Mucosa of descending colon (tissue), 3 donors: ENCODE results near the gene ERP27. TPM values are rescaled to one million over a fixed set of nuclear protein-coding genes. Genes with fewer than 3 reads are reported as not detected.
A peak's percentile ranks its signal among the peaks of the same experiment; 100 is the strongest.

Experiments used
- ATAC-seq: fragments of 200-7000 bp; cut with Tn5 transposase; one replicate; pipeline ENCODE4 v1.9.1; 2020; ENCODE audit warnings: mild to moderate bottlenecking, moderate library complexity
- DNase-seq, 3 donors: peaks; one replicate each; pipeline ENCODE4 v3.0.0-alpha.2; 2020
- H3K36me3 ChIP-seq: fragments of 200-600 bp; one replicate; pipeline ENCODE4 v1.8.0; 2021; ENCODE audit warnings: low read depth, mild to moderate bottlenecking
- H3K4me1 ChIP-seq: fragments of 200-600 bp; one replicate; pipeline ENCODE4 v1.8.0; 2021; ENCODE audit warnings: low read depth, mild to moderate bottlenecking
- H3K4me3 ChIP-seq: fragments of 200-600 bp; one replicate; pipeline ENCODE4 v1.8.0; 2021; ENCODE audit warnings: mild to moderate bottlenecking
- H3K9me3 ChIP-seq: fragments of 200-600 bp; one replicate; pipeline ENCODE4 v1.8.0; 2021; ENCODE audit warnings: mild to moderate bottlenecking
- intact Hi-C, 2 donors: fragments of 100-400 bp; cut with DNase I in 1 of 2; cut with micrococcal nuclease in 1 of 2; formaldehyde crosslinking; loops; one replicate each; pipeline versions ENCODE4 v1.11.0 to v1.11.1; 2022; cut with DNase I, micrococcal nuclease
- total RNA-seq, 3 donors: library from RNA; stranded (reverse); fragmentation: NEBNext Ultra II Directional in 2 of 3; extraction: Animal tissue kit (Norgen Biotek cat#: 25700) in 2 of 3; gene quantifications; one replicate each; pipeline versions ENCODE4 v1.2.1 to v1.2.4, GENCODE V29; 2021 to 2023
- TF ChIP-seq, protein P1 (sequence below): fragments of 200-600 bp; IDR thresholded peaks from one replicate; pipeline ENCODE4 v1.8.0; 2022; ENCODE audit warnings: antibody characterized with exemption, mild to moderate bottlenecking
- donor health status: DM: no; HTN: no; CAD: no; lungs with moderate emphysema.
- donor health status: DM: no; HTN: no; CAD: no.
- donor health status: DM: no; HTN: yes; CAD: no.

The ERP27 gene
- total RNA-seq, 3 donors from 2014 or later, result 1.4 to 5.6 (median 4.1) TPM

DNA sequence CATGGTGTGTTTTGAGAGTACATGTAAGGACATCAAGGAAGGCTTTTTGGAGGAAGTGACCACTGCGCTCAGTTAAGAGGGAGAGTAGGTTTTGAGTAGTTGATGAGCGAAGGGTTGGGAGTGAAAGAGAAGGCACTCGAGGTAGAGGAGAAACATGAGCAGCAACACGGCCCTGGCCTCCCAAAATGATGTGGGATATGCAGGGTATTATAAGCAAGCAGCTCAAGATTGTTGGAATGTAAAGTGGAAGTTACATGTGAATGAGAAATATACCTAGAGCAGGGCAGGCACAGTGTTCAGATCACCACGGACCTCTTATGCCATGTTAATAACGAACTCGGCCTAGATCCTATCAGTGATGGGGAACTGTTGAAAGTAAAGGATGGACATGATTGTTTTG, 25.2 kb upstream of the ERP27 start:
- Histone ChIP-seq H3K9me3 (no peaks in the 10 kb centered on the region), H3K4me3 (no peak overlapping the region), H3K36me3 (no peaks in the 10 kb centered on the region), H3K4me1 (no peaks in the 10 kb centered on the region)
- intact Hi-C loops, result no loop called here
- TF ChIP-seq, protein P1, sequence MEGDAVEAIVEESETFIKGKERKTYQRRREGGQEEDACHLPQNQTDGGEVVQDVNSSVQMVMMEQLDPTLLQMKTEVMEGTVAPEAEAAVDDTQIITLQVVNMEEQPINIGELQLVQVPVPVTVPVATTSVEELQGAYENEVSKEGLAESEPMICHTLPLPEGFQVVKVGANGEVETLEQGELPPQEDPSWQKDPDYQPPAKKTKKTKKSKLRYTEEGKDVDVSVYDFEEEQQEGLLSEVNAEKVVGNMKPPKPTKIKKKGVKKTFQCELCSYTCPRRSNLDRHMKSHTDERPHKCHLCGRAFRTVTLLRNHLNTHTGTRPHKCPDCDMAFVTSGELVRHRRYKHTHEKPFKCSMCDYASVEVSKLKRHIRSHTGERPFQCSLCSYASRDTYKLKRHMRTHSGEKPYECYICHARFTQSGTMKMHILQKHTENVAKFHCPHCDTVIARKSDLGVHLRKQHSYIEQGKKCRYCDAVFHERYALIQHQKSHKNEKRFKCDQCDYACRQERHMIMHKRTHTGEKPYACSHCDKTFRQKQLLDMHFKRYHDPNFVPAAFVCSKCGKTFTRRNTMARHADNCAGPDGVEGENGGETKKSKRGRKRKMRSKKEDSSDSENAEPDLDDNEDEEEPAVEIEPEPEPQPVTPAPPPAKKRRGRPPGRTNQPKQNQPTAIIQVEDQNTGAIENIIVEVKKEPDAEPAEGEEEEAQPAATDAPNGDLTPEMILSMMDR, result no peak
- ATAC-seq, result no peak
- no peak for DNase-seq

DNA sequence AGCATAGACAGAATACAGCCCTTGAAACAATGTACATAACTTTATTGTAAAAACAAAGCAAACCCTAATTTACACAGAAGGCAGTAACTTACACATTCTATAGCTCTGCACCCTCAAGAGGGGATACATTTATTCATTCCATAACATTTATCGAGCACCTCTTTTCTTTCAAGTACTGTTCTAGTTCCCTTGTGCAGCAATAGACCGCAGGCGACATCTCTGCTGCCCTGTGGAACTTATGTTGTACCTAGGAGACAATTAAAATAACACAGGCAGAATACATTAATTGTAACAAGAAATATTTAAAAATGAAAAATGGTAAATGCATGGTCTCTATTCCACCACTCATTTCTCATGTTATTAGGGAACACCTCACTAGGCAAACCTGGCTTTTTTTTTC, 24.5 kb upstream of the ERP27 start:
- TF ChIP-seq, protein P1, result no peak
- Histone ChIP-seq H3K4me1 (no peaks in the 10 kb centered on the region), H3K4me3 (no peak overlapping the region), H3K9me3 (no peaks in the 10 kb centered on the region), H3K36me3 (no peaks in the 10 kb centered on the region)
- intact Hi-C loops, result no loop called here
- ATAC-seq (no peak), DNase-seq (no peak)

- TF ChIP-seq, protein P1, result no peak
- DNase-seq (no peak), ATAC-seq (no peak)
- Histone ChIP-seq H3K36me3 (no peaks in the 10 kb centered on the region), H3K4me1 (peaks cover 3% of the 10 kb centered on the region), H3K9me3 (no peaks in the 10 kb centered on the region), H3K4me3 (no peak overlapping the region)
- intact Hi-C loops, result no loop called here
These were observed 23.8 kb upstream of the ERP27 start for GRCh38 chr12:14962153-14962539.

- intact Hi-C loops, result no loop called here
- TF ChIP-seq, protein P1, result no peak
- DNase-seq, result peak in 2 of 3 donors; percentile 60 to 76
- Histone ChIP-seq H3K4me3 (peak within 1 kb of the TSS; percentile 10), H3K4me1 (peaks cover 3% of the 10 kb centered on the region), H3K9me3 (no peaks in the 10 kb centered on the region), H3K36me3 (no peaks in the 10 kb centered on the region)
- ATAC-seq, result peak; percentile 81
These were observed 23.3 kb upstream of the ERP27 start, which contains the start of gene ARHGDIB for GRCh38 chr12:14961466-14962152. TSS of gene ARHGDIB (minus strand) at chr12:14961601. CDS start at chr12:14950712, 10,889 bp downstream.

- TF ChIP-seq, protein P1, result no peak
- intact Hi-C loops, result no loop called here
- Histone ChIP-seq H3K4me1 (peaks cover 3% of the 10 kb centered on the region), H3K9me3 (no peaks in the 10 kb centered on the region), H3K36me3 (no peaks in the 10 kb centered on the region), H3K4me3 (peak overlapping the region; percentile 10)
- ATAC-seq (peak; percentile 70), DNase-seq (peak in 1 of 3 donors; percentile 55)
These were observed 22.5 kb upstream of the ERP27 start for GRCh38 chr12:14960548-14961465.
